ENCODE data around the gene ALDH4A1. TPM values are rescaled to one million over a fixed set of nuclear protein-coding genes. Genes with fewer than 3 reads are reported as not detected.

Gene ALDH4A1
- total and polyA plus RNA-seq, 9 of the 15 experiments (the other 6 are each of a cell fraction or from before 2014, with no cell fraction given) = 0.27 to 31.4 (median 16.6) TPM

- TF ChIP-seq MGA (IDR thresholded peaks at IDR 0.05) = no peak
- no peak for TF ChIP-seq CUX1 (CRISPR knock-in tag; IDR thresholded peaks at IDR 0.05)
- TF ChIP-seq ZNF134 (CRISPR knock-in tag; conservative IDR thresholded peaks at IDR 0.05) = no peak
- peak in 1 of 2 experiments; percentile 88; a peak in 2 of 4 replicates for TF ChIP-seq MLLT1 (IDR thresholded peaks at IDR 0.05)
- TF ChIP-seq MYNN (IDR thresholded peaks at IDR 0.05) = no peak
- no peak for TF ChIP-seq MYNN (CRISPR knock-in tag; IDR thresholded peaks at IDR 0.05)
- no peak for TF ChIP-seq SIX5 (IDR thresholded peaks at IDR 0.05; ENCODE audit: borderline replicate concordance in 1 of 2, insufficient read depth in 1 of 2, low read depth in 1 of 2, low read length in 2 of 2)
- TF ChIP-seq RBM25 (IDR thresholded peaks at IDR 0.05; ENCODE audit: low read depth, low read length, severe bottlenecking) = no peak
- TF ChIP-seq MBD2 (IDR thresholded peaks at IDR 0.05; ENCODE audit: borderline replicate concordance, low read depth) = no peak
Measured at GRCh38 chr1:18913065-18913835, 10.9 kb upstream of the ALDH4A1 start (continued).
